Measurements from ENCODE around the gene KIF21A.

KIF21A gene

GRCh38 chr12:39272871-39273655 is 169.9 kb downstream of the KIF21A start:
- DNase-seq, result peak; percentile 36

DNA sequence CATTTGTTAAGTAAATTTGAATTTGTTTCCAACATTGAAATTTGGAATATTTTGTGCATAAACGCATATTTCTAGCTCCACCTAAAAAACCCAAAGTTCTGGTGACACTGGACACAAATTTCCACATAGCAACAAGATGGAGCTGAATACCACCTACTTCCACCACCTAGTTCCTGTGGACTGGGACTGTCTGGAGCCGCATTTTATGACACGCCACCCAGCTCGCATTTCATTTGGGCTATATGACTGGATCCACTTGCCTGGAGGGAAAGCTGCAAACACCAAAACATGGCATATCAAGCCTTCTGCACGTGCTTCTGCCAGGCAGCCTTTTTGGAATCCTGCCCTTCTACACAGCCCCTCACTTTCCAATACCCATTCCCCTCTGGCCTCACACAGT is 173.4 kb downstream of the KIF21A start:
- DNase-seq, result no peak

DNA sequence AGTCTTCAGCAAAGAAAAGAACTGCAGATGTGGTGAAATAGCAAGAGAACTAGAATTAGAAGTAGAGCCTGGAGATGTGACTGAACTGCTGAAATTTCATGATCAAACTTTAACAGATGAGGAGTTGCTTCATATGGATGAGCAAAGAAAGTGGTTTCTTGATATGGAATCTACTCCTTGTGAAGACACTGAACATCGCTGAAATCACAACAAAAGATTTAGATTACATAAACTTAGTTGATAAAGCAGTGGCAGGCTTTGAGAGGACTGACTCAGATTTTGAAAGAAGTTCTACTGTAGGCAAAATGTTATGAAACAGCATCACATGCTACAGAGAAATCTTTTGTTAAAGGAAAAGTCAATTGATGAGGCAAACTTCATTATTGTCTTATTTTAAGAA is 175.0 kb downstream of the KIF21A start:
- DNase-seq, result no peak

DNA sequence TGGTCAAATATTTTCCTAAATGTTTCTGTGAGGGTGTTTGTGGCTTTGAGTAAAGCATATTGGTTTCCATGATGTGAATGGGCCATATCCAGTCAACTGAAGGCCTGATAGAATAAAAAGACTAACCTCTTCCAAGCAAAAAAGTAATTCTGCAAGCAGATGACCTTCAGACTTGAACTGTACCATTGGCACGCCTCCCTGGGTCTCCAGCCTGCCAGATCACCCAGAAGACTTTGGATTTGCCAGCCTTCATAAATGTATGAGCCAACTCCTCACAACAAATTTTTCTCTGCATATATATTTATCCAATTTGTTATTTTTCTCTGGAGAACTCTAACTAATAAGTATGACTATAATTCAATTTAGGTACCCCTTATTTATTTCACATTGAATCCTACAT is 190.3 kb downstream of the KIF21A start:
- DNase-seq, result no peak

Measured in stimulated activated CD4-positive, alpha-beta T cell treated with anti-CD3 and anti-CD28 coated beads, Interleukin-4, amount 100 ng/mL, for 24 hours (primary cell).